Transverse colon (tissue), 4 donors: ENCODE measurements around the gene SAP30BP.

ENCODE experiments used
- EP300 ChIP-seq: sonication (generic); formaldehyde crosslinking; IDR thresholded peaks from one replicate; pipeline ENCODE4 v1.6.1; 2017; ENCODE audit warnings: antibody characterized with exemption, low read depth
- POLR2AphosphoS5 ChIP-seq, 3 donors: sonication (generic); formaldehyde crosslinking; IDR thresholded peaks; one replicate each; pipeline ENCODE4 v1.6.1; 2016; ENCODE audit warnings: antibody characterized with exemption in 3 of 3
- TF ChIP-seq, protein P1 (sequence below), 5 experiments: fragments of 200-600 bp in 3 of 5; fragments of 450-650 bp in 2 of 5; sonication (generic) in 3 of 5; IDR thresholded peaks; 1 replicate in 2 of 5; 2 replicates in 3 of 5; pipeline ENCODE4 v1.5.1; 2016 to 2017; ENCODE audit warnings: antibody characterized with exemption in 5 of 5, inconsistent platforms in 3 of 5, mild to moderate bottlenecking in 2 of 5, moderate library complexity in 1 of 5

DNA sequence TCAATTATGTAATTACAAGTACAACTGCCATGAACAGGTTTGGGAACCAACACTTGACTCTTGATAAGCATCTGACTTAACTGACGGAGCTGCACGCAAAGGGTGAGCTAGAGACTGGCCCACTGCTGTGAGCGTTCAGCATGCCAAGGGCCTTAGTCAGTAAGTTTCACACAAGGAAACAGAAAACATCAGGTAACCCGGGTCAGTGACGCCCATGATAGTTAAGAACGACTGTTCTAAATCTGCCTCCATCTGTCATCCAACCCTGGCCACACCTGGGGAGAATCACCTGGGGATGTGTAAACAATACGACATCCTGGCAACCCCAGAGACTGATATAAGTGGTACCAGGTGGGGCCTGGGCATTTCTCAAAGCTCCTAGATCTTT lies 21.6 kb upstream of the SAP30BP start:
- TF ChIP-seq, protein P1, sequence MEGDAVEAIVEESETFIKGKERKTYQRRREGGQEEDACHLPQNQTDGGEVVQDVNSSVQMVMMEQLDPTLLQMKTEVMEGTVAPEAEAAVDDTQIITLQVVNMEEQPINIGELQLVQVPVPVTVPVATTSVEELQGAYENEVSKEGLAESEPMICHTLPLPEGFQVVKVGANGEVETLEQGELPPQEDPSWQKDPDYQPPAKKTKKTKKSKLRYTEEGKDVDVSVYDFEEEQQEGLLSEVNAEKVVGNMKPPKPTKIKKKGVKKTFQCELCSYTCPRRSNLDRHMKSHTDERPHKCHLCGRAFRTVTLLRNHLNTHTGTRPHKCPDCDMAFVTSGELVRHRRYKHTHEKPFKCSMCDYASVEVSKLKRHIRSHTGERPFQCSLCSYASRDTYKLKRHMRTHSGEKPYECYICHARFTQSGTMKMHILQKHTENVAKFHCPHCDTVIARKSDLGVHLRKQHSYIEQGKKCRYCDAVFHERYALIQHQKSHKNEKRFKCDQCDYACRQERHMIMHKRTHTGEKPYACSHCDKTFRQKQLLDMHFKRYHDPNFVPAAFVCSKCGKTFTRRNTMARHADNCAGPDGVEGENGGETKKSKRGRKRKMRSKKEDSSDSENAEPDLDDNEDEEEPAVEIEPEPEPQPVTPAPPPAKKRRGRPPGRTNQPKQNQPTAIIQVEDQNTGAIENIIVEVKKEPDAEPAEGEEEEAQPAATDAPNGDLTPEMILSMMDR (IDR thresholded peaks at IDR 0.05) = no peak
- peak in 2 of 3 donors; percentile 54 to 73 for TF ChIP-seq POLR2AphosphoS5 (IDR thresholded peaks at IDR 0.05)
- TF ChIP-seq EP300 = no peak
